22Rv1 (cell line): ENCODE results near the gene SLC39A1.

ENCODE experiments used
- CTCF ChIP-seq: fragments of 450-650 bp; IDR thresholded peaks from 2 replicates; pipeline ENCODE4 v1.5.1; 2017; ENCODE audit warnings: mild to moderate bottlenecking
- ZFX ChIP-seq: fragments of 450-650 bp; IDR thresholded peaks from 2 replicates; pipeline ENCODE4 v1.6.1; 2017; ENCODE audit warnings: antibody characterized with exemption, borderline replicate concordance

DNA sequence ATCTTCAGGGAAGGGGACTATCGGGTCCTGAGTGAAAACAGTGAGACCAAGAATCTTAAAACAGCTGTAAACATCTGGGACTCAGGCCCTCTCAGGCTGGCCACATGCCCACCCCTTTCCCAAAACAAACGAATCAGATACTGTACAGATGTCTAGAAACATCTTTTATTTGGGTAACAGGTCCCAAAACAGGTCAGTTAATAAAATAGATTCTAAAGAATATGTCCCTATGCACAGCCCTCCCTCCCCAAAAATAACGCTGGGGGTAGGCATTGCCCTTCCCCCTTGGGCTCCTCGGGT, 4.4 kb downstream of the SLC39A1 start:
- TF ChIP-seq CTCF (no peak), ZFX (no peak)
